Activated naive CD4-positive, alpha-beta T cell treated with anti-CD3 and anti-CD28 coated beads, Interleukin-2, amount 50 U/mL, for 24 hours (primary cell): ENCODE data around the gene CPNE5.

Source experiments
- H3K27ac Mint-ChIP-seq: one replicate; pipeline ENCODE4 v1.8.0; 2021; ENCODE audit warnings: mild to moderate bottlenecking, mixed read lengths
- H3K27me3 Mint-ChIP-seq: one replicate; pipeline ENCODE4 v1.8.0; 2021; ENCODE audit warnings: mixed read lengths
- H3K36me3 Mint-ChIP-seq: one replicate; pipeline ENCODE4 v1.8.0; 2021; ENCODE audit warnings: mixed read lengths
- H3K4me1 Mint-ChIP-seq: one replicate; pipeline ENCODE4 v1.8.0; 2021; ENCODE audit warnings: mixed read lengths
- H3K4me3 Mint-ChIP-seq: one replicate; pipeline ENCODE4 v1.8.0; 2021; ENCODE audit warnings: mild to moderate bottlenecking, mixed read lengths
- H3K9me3 Mint-ChIP-seq: one replicate; pipeline ENCODE4 v1.8.0; 2021; ENCODE audit warnings: mixed read lengths

Gene CPNE5

GRCh38 chr6:36746251-36746650, 93.0 kb downstream of the CPNE5 start:
- Mint-ChIP-seq H3K36me3 (no peaks in the 10 kb centered on the region), H3K4me1 (no peaks in the 10 kb centered on the region), H3K4me3 (no peak overlapping the region), H3K27ac (no peak overlapping the region), H3K9me3 (no peaks in the 10 kb centered on the region), H3K27me3 (no peaks in the 10 kb centered on the region)

- no peak overlapping the region for H3K27ac Mint-ChIP-seq
- no peak overlapping the region for H3K4me3 Mint-ChIP-seq
- H3K36me3 Mint-ChIP-seq, result no peaks in the 10 kb centered on the region
- no peaks in the 10 kb centered on the region for H3K4me1 Mint-ChIP-seq
- no peaks in the 10 kb centered on the region for H3K9me3 Mint-ChIP-seq
- H3K27me3 Mint-ChIP-seq, result no peaks in the 10 kb centered on the region
Observed at GRCh38 chr6:36745836-36746235, 93.4 kb downstream of the CPNE5 start.

- Mint-ChIP-seq H3K36me3 (no peaks in the 10 kb centered on the region), H3K27me3 (no peaks in the 10 kb centered on the region), H3K9me3 (no peaks in the 10 kb centered on the region)
Observed at GRCh38 chr6:36745283-36745682, 94.0 kb downstream of the CPNE5 start.

GRCh38 chr6:36744304-36744673, 95.0 kb downstream of the CPNE5 start:
- Mint-ChIP-seq H3K4me1 (no peaks in the 10 kb centered on the region), H3K36me3 (no peaks in the 10 kb centered on the region), H3K9me3 (no peaks in the 10 kb centered on the region), H3K27me3 (no peaks in the 10 kb centered on the region), H3K4me3 (no peak overlapping the region), H3K27ac (peak overlapping the region; percentile 59)

More at GRCh38 chr6:36745283-36745682, 94.0 kb downstream of the CPNE5 start:
- Mint-ChIP-seq H3K4me1 (no peaks in the 10 kb centered on the region), H3K27ac (no peak overlapping the region), H3K4me3 (no peak overlapping the region)

- Mint-ChIP-seq H3K27ac (no peak overlapping the region), H3K36me3 (no peaks in the 10 kb centered on the region), H3K27me3 (no peaks in the 10 kb centered on the region), H3K4me3 (no peak overlapping the region), H3K4me1 (no peaks in the 10 kb centered on the region), H3K9me3 (no peaks in the 10 kb centered on the region)
Observed at GRCh38 chr6:36743538-36744303, 95.5 kb downstream of the CPNE5 start.

GRCh38 chr6:36743032-36743431, 96.2 kb downstream of the CPNE5 start:
- no peak overlapping the region for H3K27ac Mint-ChIP-seq
- H3K36me3 Mint-ChIP-seq, result no peaks in the 10 kb centered on the region
- no peaks in the 10 kb centered on the region for H3K27me3 Mint-ChIP-seq
- no peak overlapping the region for H3K4me3 Mint-ChIP-seq
- H3K4me1 Mint-ChIP-seq, result no peaks in the 10 kb centered on the region
- H3K9me3 Mint-ChIP-seq, result no peaks in the 10 kb centered on the region

GRCh38 chr6:36742146-36742545, 97.1 kb downstream of the CPNE5 start:
- Mint-ChIP-seq H3K9me3 (no peaks in the 10 kb centered on the region), H3K4me3 (no peak overlapping the region), H3K27ac (no peak overlapping the region), H3K27me3 (no peaks in the 10 kb centered on the region), H3K36me3 (no peaks in the 10 kb centered on the region), H3K4me1 (no peaks in the 10 kb centered on the region)

- H3K27ac Mint-ChIP-seq, result no peak overlapping the region
- H3K36me3 Mint-ChIP-seq, result no peaks in the 10 kb centered on the region
- no peak overlapping the region for H3K4me3 Mint-ChIP-seq
- H3K27me3 Mint-ChIP-seq, result no peaks in the 10 kb centered on the region
- H3K4me1 Mint-ChIP-seq, result no peaks in the 10 kb centered on the region
- no peaks in the 10 kb centered on the region for H3K9me3 Mint-ChIP-seq
Observed at GRCh38 chr6:36740818-36741179, 98.4 kb downstream of the CPNE5 start.

GRCh38 chr6:36739947-36740817, 99.1 kb downstream of the CPNE5 start:
- no peak overlapping the region for H3K4me3 Mint-ChIP-seq
- no peaks in the 10 kb centered on the region for H3K9me3 Mint-ChIP-seq
- no peaks in the 10 kb centered on the region for H3K36me3 Mint-ChIP-seq
- peaks cover under 1% of the 10 kb centered on the region for H3K4me1 Mint-ChIP-seq
- no peak overlapping the region for H3K27ac Mint-ChIP-seq
- no peaks in the 10 kb centered on the region for H3K27me3 Mint-ChIP-seq

GRCh38 chr6:36738108-36738507, 101.1 kb downstream of the CPNE5 start:
- Mint-ChIP-seq H3K27ac (no peak overlapping the region), H3K9me3 (no peaks in the 10 kb centered on the region), H3K36me3 (no peaks in the 10 kb centered on the region), H3K4me1 (peaks cover 7% of the 10 kb centered on the region), H3K4me3 (no peak overlapping the region), H3K27me3 (no peaks in the 10 kb centered on the region)

GRCh38 chr6:36737043-36737785, 102.0 kb downstream of the CPNE5 start:
- no peaks in the 10 kb centered on the region for H3K36me3 Mint-ChIP-seq
- H3K27me3 Mint-ChIP-seq, result no peaks in the 10 kb centered on the region
- H3K27ac Mint-ChIP-seq, result no peak overlapping the region
- no peaks in the 10 kb centered on the region for H3K9me3 Mint-ChIP-seq
- no peak overlapping the region for H3K4me3 Mint-ChIP-seq
- peaks cover 7% of the 10 kb centered on the region for H3K4me1 Mint-ChIP-seq

- H3K36me3 Mint-ChIP-seq, result no peaks in the 10 kb centered on the region
- H3K4me1 Mint-ChIP-seq, result peaks cover 7% of the 10 kb centered on the region
- no peaks in the 10 kb centered on the region for H3K27me3 Mint-ChIP-seq
- peak overlapping the region; percentile 6 for H3K27ac Mint-ChIP-seq
- no peaks in the 10 kb centered on the region for H3K9me3 Mint-ChIP-seq
- peak overlapping the region; percentile 13 for H3K4me3 Mint-ChIP-seq
Observed at GRCh38 chr6:36735110-36736071, 103.9 kb downstream of the CPNE5 start.

- Mint-ChIP-seq H3K27me3 (no peaks in the 10 kb centered on the region), H3K4me1 (peaks cover 7% of the 10 kb centered on the region), H3K9me3 (no peaks in the 10 kb centered on the region), H3K36me3 (no peaks in the 10 kb centered on the region), H3K27ac (peak overlapping the region; percentile 6), H3K4me3 (peak overlapping the region; percentile 13)
Observed at GRCh38 chr6:36734486-36735060, 104.7 kb downstream of the CPNE5 start.

- no peak overlapping the region for H3K4me3 Mint-ChIP-seq
- no peaks in the 10 kb centered on the region for H3K27me3 Mint-ChIP-seq
- H3K36me3 Mint-ChIP-seq, result no peaks in the 10 kb centered on the region
- H3K9me3 Mint-ChIP-seq, result no peaks in the 10 kb centered on the region
- H3K27ac Mint-ChIP-seq, result no peak overlapping the region
- peaks cover 7% of the 10 kb centered on the region for H3K4me1 Mint-ChIP-seq
Observed at GRCh38 chr6:36733300-36733699, 105.9 kb downstream of the CPNE5 start.
